Neutrophil (primary cell): ENCODE results near the gene CNKSR3.

ENCODE experiments used
- H3K27ac ChIP-seq: fragments of 200-600 bp; sonication (generic); 2 replicates; pipeline ENCODE4 v1.5.1; 2016; ENCODE audit warnings: mild to moderate bottlenecking, moderate library complexity
- H3K27me3 ChIP-seq: fragments of 200-600 bp; sonication (generic); 2 replicates; pipeline ENCODE4 v1.6.0; 2016; ENCODE audit warnings: mild to moderate bottlenecking
- H3K36me3 ChIP-seq: fragments of 200-600 bp; sonication (generic); 2 replicates; pipeline ENCODE4 v1.5.1; 2017
- H3K4me1 ChIP-seq, 2 experiments: fragments of 200-600 bp in 1 of 2; sonication (generic) in 1 of 2; 1 replicate in 1 of 2; 2 replicates in 1 of 2; pipeline versions ENCODE4 v1.5.1 to v1.6.1; 2013 to 2016; ENCODE audit warnings: low read depth in 1 of 2, low read length in 1 of 2, mild to moderate bottlenecking in 1 of 2, moderate library complexity in 1 of 2; ENCODE audit not compliant: control insufficient read depth in 1 of 2, insufficient read depth in 1 of 2
- H3K4me3 ChIP-seq, 2 experiments: fragments of 200-600 bp in 1 of 2; sonication (generic) in 1 of 2; 1 replicate in 1 of 2; 2 replicates in 1 of 2; pipeline ENCODE4 v1.5.1; 2013 to 2016; ENCODE audit warnings: low read depth in 1 of 2, low read length in 1 of 2, mild to moderate bottlenecking in 1 of 2, moderate library complexity in 1 of 2
- H3K9me3 ChIP-seq: fragments of 200-600 bp; sonication (generic); 2 replicates; pipeline ENCODE4 v1.5.1; 2016
- CTCF ChIP-seq: fragments of 200-600 bp; sonication (generic); IDR thresholded peaks from 2 replicates; pipeline ENCODE4 v1.5.1; 2016; ENCODE audit warnings: antibody characterized with exemption

The CNKSR3 gene

DNA sequence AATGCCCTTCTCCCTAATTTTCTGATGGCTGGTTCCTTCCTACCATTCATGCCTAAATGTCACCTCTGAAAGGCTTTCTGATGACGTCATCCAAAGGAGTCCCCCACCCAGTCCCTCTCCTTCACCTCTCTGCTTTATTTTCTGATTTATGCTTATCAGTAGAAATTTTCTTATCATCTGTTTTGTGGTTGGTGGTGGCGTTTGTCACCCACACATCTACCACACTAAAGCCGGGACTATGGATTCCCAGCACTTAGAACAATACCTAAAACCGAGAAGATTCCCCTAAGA is 9.0 kb downstream of the CNKSR3 start:
- TF ChIP-seq CTCF = no peak
- H3K27ac ChIP-seq = no peak overlapping the region
- H3K4me1 ChIP-seq = no peaks in the 10 kb centered on the region

GRCh38 chr6:154500769-154501577 is 9.5 kb downstream of the CNKSR3 start:
- no peak for TF ChIP-seq CTCF
- H3K27ac ChIP-seq = no peak overlapping the region
- H3K27me3 ChIP-seq = no peaks in the 10 kb centered on the region
- no peaks in the 10 kb centered on the region for H3K36me3 ChIP-seq
- no peaks in the 10 kb centered on the region for H3K9me3 ChIP-seq
- H3K4me3 ChIP-seq = no peak overlapping the region
- H3K4me1 ChIP-seq = no peaks in the 10 kb centered on the region

More for the DNA sequence above, 9.0 kb downstream of the CNKSR3 start:
- Histone ChIP-seq H3K27me3 (no peaks in the 10 kb centered on the region), H3K36me3 (no peaks in the 10 kb centered on the region), H3K9me3 (no peaks in the 10 kb centered on the region), H3K4me3 (no peak overlapping the region)

- H3K36me3 ChIP-seq = no peaks in the 10 kb centered on the region
- H3K4me1 ChIP-seq = no peaks in the 10 kb centered on the region
- H3K27ac ChIP-seq = no peak overlapping the region
- no peak for TF ChIP-seq CTCF
- no peak overlapping the region for H3K4me3 ChIP-seq
- no peaks in the 10 kb centered on the region for H3K27me3 ChIP-seq
- no peaks in the 10 kb centered on the region for H3K9me3 ChIP-seq
These were observed 10.5 kb downstream of the CNKSR3 start for GRCh38 chr6:154499855-154500589.

GRCh38 chr6:154498340-154498934 is 12.0 kb downstream of the CNKSR3 start:
- TF ChIP-seq CTCF = no peak
- Histone ChIP-seq H3K4me1 (no peaks in the 10 kb centered on the region), H3K4me3 (no peak overlapping the region), H3K27me3 (no peaks in the 10 kb centered on the region), H3K27ac (no peak overlapping the region), H3K9me3 (no peaks in the 10 kb centered on the region), H3K36me3 (no peaks in the 10 kb centered on the region)

DNA sequence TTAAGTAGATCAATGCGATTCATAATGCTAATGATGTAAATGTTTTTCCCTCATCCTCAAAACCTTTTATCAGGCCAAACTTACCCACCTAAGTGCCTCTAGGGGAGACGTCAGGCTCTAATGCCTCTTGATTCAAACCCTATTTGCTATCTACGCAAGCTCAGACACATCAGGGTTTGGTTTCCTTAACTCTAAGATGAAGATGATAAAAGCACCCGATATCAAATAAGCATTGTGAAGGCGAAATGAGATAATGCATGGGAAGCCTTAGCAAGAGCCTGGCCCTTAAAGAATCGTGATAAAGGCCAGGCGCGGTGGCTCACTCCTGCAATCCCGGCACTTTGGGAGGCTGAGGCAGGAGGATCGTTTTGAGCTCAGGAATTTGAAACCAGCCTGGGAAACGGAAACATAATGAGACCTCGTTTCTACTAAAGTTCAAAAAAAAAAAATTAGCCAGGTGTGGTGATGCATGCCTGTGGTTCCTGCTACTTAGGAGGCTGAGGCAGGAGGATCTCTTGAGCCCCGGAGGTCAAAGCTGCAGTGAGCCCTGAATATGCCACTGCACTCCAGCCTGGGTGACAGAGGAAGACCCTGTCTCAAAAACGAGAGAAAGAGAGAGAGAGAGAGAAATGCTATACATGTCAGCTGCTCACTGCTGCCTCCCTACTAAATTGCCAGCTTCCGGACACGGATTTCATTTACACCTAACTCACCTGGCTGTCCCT is 13.5 kb downstream of the CNKSR3 start:
- Histone ChIP-seq H3K27me3 (no peaks in the 10 kb centered on the region), H3K9me3 (no peaks in the 10 kb centered on the region), H3K4me1 (no peaks in the 10 kb centered on the region), H3K36me3 (no peaks in the 10 kb centered on the region), H3K4me3 (no peak overlapping the region), H3K27ac (no peak overlapping the region)
- TF ChIP-seq CTCF = no peak
